ENCODE measurements around the gene PRPF31. TPM values are rescaled to one million over a fixed set of nuclear protein-coding genes. Genes with fewer than 3 reads are reported as not detected.

PRPF31 gene
- polyA plus RNA-seq, 1 donor (not counting 4 experiments of a cell fraction or from before 2014, with no cell fraction given), result 42.2 TPM

GRCh38 chr19:54180691-54181091 lies 65.1 kb downstream of the PRPF31 start:
- H3K79me2 ChIP-seq (ENCODE audit: control insufficient read depth, insufficient read depth, low read length), result peaks cover 2% of the 10 kb centered on the region
- DNase-seq (ENCODE audit: low read depth, low spot score) (no peak), FAIRE-seq (no peak)
- no peak for TF ChIP-seq CTCF (optimal IDR thresholded peaks at IDR 0.05 in 1 of 3, IDR thresholded peaks at IDR 0.05 in 1 of 3, conservative IDR thresholded peaks at IDR 0.05 in 1 of 3; ENCODE audit: extremely low read depth in 1 of 3, insufficient read depth in 2 of 3, low read length in 3 of 3)
- no peak for TF ChIP-seq EZH2 (IDR thresholded peaks at IDR 0.05; ENCODE audit: low read length)
- dilution Hi-C loops (cut with MboI; ENCODE audit: extremely low pct_ligation_motif_present, low sequenced_read_pairs), result no loop called here
- H3K4me1 ChIP-seq (ENCODE audit: control insufficient read depth, extremely low read depth, insufficient read depth, low read length), result no peaks in the 10 kb centered on the region
- H3K9me3 ChIP-seq (ENCODE audit: control insufficient read depth, low read depth, low read length), result no peaks in the 10 kb centered on the region
- H3K4me3 ChIP-seq (ENCODE audit: control insufficient read depth in 2 of 3, extremely low read depth in 1 of 3, insufficient read depth in 2 of 3, low read depth in 1 of 3, low read length in 3 of 3), result no peak overlapping the region
- no peak overlapping the region for H2AFZ ChIP-seq (ENCODE audit: control insufficient read depth, low read length)
- H3K36me3 ChIP-seq (ENCODE audit: control insufficient read depth in 2 of 2, extremely low read depth in 1 of 2, insufficient read depth in 2 of 2, low read length in 2 of 2), result peaks cover 23% of the 10 kb centered on the region in 2 experiments
- H3K27me3 ChIP-seq (ENCODE audit: control insufficient read depth, extremely low read depth, insufficient read depth, low read length), result no peaks in the 10 kb centered on the region
- no peak overlapping the region for H3K27ac ChIP-seq (ENCODE audit: control insufficient read depth, insufficient read depth, low read length)
- no peak overlapping the region for H3K9ac ChIP-seq (ENCODE audit: control insufficient read depth, extremely low read depth, insufficient read depth, low read length)
- H3K9me1 ChIP-seq (ENCODE audit: control insufficient read depth, extremely low read depth, insufficient read depth, low read length), result no peaks in the 10 kb centered on the region
- H4K20me1 ChIP-seq (ENCODE audit: control insufficient read depth, extremely low read depth, insufficient read depth, low read length), result peaks cover 5% of the 10 kb centered on the region
- H3K4me2 ChIP-seq (ENCODE audit: control insufficient read depth, extremely low read depth, insufficient read depth, low read depth, low read length), result no peak overlapping the region

Other genes with a start within 250 kb of the PRPF31 start
- gene MYADM, start 247.9 kb upstream of the PRPF31 start, polyA plus RNA-seq, result 16.8 to 24.6 TPM (median 19.4 TPM) in 3 replicates
- gene PRKCG, start 233.6 kb upstream of the PRPF31 start, polyA plus RNA-seq, result not detected in 3 replicates
- not detected in 3 replicates for gene CACNG7, start 206.5 kb upstream of the PRPF31 start, polyA plus RNA-seq
- not detected in 3 replicates for gene CACNG8, start 152.8 kb upstream of the PRPF31 start, polyA plus RNA-seq
- gene CACNG6, start 124.1 kb upstream of the PRPF31 start, polyA plus RNA-seq, result not detected in 3 replicates
- gene VSTM1, start 51.9 kb upstream of the PRPF31 start, polyA plus RNA-seq, result not detected in 3 replicates
- not detected in 3 replicates for gene TARM1, start 34.4 kb upstream of the PRPF31 start, polyA plus RNA-seq
- gene OSCAR, start 15.0 kb upstream of the PRPF31 start, polyA plus RNA-seq, result 0.12 to 0.32 TPM (median 0.14 TPM) in 3 replicates
- 41.9 to 61.4 TPM (median 44.5 TPM) in 3 replicates for gene NDUFA3, start 12.9 kb upstream of the PRPF31 start, polyA plus RNA-seq
- 6.8 to 9.2 TPM (median 7.8 TPM) in 3 replicates for gene TFPT, start 97 bp upstream of the PRPF31 start, polyA plus RNA-seq
- gene CNOT3, start 22.0 kb downstream of the PRPF31 start, polyA plus RNA-seq, result 4.1 to 15.0 TPM (median 8.6 TPM) in 3 replicates
- 2.0 to 4.0 TPM (median 3.4 TPM) in 3 replicates for gene LENG1, start 44.0 kb downstream of the PRPF31 start, polyA plus RNA-seq
- 1.5 to 2.2 TPM (median 1.8 TPM) in 3 replicates for gene TMC4, start 57.4 kb downstream of the PRPF31 start, polyA plus RNA-seq
- 41.3 to 70.2 TPM (median 62.7 TPM) in 3 replicates for gene MBOAT7, start 73.8 kb downstream of the PRPF31 start, polyA plus RNA-seq
- gene TSEN34, start 75.6 kb downstream of the PRPF31 start, polyA plus RNA-seq, result 36.5 to 49.7 TPM (median 40.5 TPM) in 3 replicates
- 1,666 to 2,598 TPM (median 1,866 TPM) in 3 replicates for gene RPS9, start 85.1 kb downstream of the PRPF31 start, polyA plus RNA-seq
- not detected in 3 replicates for gene LILRB3, start 107.3 kb downstream of the PRPF31 start, polyA plus RNA-seq
- not detected in 3 replicates for gene LILRA6, start 127.0 kb downstream of the PRPF31 start, polyA plus RNA-seq
- gene LILRB5, start 141.5 kb downstream of the PRPF31 start, polyA plus RNA-seq, result not detected in 3 replicates
- gene LILRB2, start 165.4 kb downstream of the PRPF31 start, polyA plus RNA-seq, result not detected in 3 replicates
- not detected in 3 replicates for gene LILRA5, start 197.4 kb downstream of the PRPF31 start, polyA plus RNA-seq
- gene LILRA4, start 223.4 kb downstream of the PRPF31 start, polyA plus RNA-seq, result not detected in 3 replicates
- gene LAIR1, start 249.2 kb downstream of the PRPF31 start, polyA plus RNA-seq, result not detected in 3 replicates

All from keratinocyte (primary cell).